ENCODE data around the gene BACE1-AS.
"Not testable (repeated sequence)": the region's sequence is repeated elsewhere in the genome, so short reads cannot be mapped to it uniquely, and the experiment has no call there.

Gene BACE1-AS

DNA sequence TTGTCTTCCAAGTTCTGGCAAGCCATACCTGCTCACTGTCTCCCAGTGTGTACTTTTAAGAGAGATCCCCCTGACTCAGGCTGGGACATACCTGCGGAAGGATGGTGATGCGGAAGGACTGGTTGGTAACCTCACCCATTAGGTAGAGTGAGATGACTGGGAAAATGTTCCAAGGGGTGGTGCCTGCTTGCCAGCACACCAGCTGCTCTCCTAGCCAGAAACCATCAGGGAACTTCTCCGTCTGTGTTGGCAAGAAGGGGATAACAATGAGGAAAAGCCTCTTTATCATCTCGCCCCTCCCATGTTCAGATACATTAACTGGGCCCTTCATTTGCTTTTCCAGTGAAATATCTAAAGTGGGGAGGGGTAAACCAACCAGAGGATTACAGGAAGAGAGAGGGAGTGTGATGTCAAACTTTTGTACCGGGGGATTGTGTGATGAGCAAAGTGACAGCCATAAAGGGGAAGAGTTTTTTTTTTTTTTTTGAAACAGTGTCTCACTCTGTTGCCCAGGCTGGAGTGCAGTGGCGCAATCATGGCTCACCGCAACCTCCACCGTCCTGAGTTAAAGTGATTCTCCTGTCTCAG is at the start of gene BACE1-AS:
BACE1-AS (plus strand) TSS at position 538 of the 588 bp plus-strand sequence.
- DNase-seq = no peak

- DNase-seq = no peak
These were observed 42.8 kb upstream of the BACE1-AS start for GRCh38 chr11:117248341-117248740.

GRCh38 chr11:117249571-117249970 is 41.6 kb upstream of the BACE1-AS start:
- no peak for DNase-seq

- no peak for DNase-seq
These were observed 39.6 kb upstream of the BACE1-AS start for GRCh38 chr11:117251506-117251905.

DNA sequence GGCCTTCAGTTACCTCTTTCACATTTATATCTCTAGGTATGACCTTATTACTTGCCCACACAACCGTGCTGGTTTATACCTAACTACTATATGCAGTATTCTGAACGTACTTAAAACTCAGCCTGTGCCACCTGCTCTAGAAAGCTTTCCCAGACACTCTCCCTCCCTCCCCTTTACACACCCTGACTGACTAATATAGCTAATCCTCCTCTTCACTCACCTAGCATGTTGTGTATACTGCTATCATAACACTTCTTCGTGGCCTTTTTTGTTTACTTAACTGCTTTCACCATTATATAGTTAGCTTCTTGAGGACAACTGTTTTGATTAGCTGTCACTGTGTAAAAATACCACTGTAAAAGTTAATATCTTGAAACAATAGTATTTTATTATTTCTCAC is 35.2 kb upstream of the BACE1-AS start:
- DNase-seq = no peak

DNA sequence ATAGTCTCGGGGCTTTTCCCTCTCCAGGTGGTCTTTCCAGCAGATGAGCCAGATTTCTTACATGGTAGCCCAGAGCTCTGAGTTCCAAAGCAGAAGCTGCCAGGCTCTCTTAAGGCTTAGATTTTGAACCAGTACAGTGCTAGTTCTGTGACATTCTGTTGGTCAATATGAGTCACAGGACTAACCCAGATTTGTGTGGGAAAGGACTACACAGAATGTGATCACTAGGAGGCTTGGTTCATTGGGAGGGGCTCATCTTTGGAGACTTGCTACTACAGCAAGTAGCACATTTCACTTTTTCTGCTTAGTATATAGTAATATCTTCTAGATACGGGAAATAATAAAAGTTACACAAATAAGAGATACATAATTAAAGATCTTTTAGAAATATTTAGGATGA is 34.6 kb upstream of the BACE1-AS start:
- no peak for DNase-seq

DNA sequence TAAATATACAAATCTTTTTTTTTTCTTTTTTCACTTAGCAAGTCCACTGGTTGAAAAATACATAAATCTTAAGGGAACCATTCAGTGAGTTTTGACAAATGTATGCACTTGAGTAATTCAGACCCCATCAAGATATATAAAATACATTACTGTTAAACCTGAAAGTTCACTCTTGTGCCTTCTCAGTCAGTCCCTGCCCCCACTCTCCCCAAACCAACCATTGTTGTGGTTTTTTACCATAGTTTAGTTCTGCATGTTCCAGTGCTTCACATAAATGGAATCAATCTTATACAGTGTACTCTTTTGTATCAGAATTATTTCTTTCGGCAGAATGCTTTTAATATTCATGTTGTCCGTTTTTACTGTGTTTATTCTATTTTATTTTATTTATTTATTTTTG is 32.6 kb upstream of the BACE1-AS start:
- no peak for DNase-seq

GRCh38 chr11:117259417-117259816 is 31.7 kb upstream of the BACE1-AS start:
- DNase-seq = no peak

- DNase-seq = not testable (repeated sequence)
These were observed 26.4 kb upstream of the BACE1-AS start for GRCh38 chr11:117264624-117265323.

DNA sequence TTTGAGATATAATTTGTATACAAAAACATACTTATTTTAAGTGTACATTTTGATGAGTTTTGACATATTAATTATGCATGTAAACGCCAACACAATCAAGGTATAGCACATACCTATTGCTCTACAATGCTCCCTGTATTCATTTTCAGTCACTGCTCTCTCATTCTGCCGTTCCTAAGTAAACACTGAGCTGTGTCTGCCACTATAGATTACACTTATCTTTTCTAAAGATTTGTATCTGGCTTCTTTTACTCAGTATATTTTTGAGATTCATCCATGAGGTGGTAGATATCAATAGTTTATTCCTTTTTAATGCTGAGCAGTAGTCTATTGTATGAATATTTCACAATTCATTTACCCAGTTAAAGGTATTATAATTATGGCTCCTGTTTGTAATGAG is 25.4 kb upstream of the BACE1-AS start:
- no peak for DNase-seq

DNA sequence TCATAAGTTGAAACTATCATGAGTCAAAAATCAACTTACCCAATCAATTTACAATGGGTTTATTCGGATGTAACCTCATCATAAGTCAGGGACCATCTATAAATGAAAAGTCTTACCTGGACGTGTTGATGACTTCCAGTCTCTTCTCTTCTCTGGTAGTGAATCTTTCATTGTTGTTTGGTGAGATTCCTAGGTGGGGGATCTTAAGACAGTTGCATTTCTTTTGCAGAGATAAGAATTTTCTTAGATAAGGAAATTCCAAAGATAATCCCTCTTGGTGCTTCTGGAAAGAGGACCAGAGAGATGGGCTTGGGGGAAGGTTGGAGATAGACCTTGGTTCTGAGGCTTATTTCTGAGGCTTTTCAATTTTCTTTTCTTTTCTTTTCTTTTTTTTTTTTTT is 21.3 kb upstream of the BACE1-AS start:
- no peak for DNase-seq

GRCh38 chr11:117271208-117271607 is 19.9 kb upstream of the BACE1-AS start:
- no peak for DNase-seq

GRCh38 chr11:117272175-117272574 is 19.0 kb upstream of the BACE1-AS start:
- not testable (repeated sequence) for DNase-seq

GRCh38 chr11:117273550-117274289 is 17.4 kb upstream of the BACE1-AS start:
- DNase-seq = no peak

- no peak for DNase-seq
These were observed 12.8 kb upstream of the BACE1-AS start for GRCh38 chr11:117278347-117278746.

DNA sequence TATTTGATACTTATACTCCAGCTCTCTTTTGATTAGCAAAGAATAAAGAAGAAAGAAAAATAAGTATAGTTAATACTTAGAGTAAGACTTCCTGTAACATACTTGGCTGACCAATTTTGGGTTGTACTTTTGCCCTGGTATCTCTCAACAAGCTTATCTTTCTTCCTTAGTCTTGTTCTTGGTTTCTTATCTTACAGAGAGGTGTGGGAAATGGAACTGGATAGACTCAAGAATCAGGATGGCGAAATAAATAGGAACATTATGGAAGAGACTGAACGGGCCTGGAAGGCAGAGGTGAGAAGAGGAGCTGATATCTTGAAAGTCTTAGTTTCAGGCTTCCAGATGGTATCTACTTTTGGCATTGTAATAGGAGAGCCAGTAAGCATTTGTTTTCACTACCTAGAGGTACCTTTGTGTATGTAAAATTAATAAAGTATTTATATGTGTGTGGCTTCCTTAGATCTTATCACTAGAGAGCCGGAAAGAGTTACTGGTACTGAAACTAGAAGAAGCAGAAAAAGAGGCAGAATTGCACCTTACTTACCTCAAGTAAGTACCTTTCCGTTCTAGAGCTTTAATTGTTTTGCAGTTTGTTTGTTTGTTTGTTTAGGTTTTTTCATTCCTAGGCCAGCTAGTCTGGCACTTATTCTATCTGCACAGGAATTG is 11.3 kb upstream of the BACE1-AS start:
- peak; percentile 51 for DNase-seq

- no peak for DNase-seq
These were observed 10.0 kb upstream of the BACE1-AS start for GRCh38 chr11:117281159-117281558.

DNA sequence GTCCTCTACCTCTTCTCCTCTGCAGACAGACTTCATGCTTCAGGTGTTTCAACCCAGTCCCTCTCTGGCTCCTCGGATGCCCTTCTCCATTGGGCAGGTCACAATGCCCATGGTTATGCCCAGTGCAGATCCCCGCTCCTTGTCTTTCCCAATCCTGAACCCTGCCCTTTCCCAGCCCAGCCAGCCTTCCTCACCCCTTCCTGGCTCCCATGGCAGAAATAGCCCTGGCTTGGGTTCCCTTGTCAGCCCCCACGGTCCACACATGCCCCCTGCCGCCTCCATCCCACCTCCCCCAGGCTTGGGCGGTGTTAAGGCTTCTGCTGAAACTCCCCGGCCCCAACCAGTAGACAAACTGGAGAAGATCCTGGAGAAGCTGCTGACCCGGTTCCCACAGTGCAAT is 9.3 kb upstream of the BACE1-AS start:
- no peak for DNase-seq

DNA sequence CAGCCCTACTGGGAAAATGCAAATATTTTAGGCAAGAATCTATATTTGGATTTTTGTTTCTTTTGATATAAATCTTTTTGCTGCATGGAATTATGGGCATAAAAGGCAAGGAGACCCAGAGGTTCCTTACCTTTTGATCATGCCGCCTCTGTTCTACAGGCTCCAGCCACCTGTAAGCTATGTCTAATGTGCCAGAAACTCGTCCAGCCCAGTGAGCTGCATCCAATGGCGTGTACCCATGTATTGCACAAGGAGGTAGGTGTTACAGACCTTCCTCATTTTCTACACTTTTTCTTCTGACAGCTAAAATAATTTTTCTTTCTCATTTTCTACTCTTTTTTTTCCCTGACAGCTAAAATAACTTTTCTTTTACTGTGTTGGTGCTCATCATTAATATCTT is 8.2 kb upstream of the BACE1-AS start:
- DNase-seq = no peak

DNA sequence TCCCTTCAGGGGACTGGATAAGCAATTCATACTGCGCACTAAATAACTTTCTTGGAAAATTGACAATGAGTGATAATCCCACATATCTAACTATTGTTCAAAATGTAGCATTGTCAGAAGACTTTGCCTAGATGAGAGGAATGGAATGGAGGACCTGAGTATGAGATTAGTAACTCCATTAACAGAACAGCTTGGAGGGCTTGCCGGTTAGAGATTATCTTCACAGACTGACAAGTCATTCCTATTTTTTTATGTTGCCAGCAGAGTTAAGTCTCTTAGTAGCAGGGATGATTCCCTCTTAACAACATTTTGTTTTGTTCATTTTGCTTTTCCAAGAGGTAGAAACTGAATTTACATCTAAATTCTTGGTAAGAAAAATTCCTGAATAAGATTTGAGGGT is 7.1 kb upstream of the BACE1-AS start:
- no peak for DNase-seq

DNA sequence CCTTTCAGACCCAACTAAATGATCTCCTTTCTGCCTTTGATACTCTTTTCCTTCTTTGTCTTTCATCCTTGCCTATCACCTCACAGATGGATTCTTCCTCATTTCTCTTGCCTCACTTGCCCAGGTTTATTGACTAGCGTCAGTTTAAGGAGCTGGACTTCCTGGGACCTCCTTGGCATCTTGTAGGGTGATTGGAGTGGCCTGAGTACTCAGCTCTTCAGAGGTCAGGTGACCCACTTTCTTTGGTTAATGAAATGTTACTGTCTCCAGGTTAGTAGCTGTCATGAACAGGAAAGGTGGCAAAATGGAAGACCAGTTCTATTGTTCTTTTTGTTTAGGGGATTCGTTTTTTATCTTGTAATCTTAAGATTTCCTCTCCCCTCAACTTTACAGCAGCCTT is 4.6 kb upstream of the BACE1-AS start:
- DNase-seq = no peak

DNA sequence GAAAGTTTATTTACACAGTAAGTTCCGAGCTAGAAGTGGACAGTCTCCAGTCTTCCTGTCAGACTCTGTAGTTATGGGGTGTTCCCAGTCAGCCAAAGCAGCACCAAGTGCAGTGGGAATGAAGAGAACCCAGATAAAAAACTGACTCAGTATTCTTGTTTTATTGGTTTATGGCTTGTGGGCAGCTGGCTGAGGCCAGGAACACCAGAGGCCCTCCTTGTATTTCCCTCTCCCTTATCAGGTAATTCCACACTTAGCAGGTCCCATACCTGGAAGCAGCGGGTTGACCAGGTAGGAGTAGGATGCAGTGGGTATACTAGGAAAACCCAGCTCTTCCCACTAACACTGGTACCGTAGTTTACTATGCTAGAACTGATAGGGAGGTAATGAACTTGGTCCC is 3.5 kb upstream of the BACE1-AS start:
- no peak for DNase-seq

- no peak for DNase-seq
These were observed 1.4 kb upstream of the BACE1-AS start for GRCh38 chr11:117289795-117290194.

DNA sequence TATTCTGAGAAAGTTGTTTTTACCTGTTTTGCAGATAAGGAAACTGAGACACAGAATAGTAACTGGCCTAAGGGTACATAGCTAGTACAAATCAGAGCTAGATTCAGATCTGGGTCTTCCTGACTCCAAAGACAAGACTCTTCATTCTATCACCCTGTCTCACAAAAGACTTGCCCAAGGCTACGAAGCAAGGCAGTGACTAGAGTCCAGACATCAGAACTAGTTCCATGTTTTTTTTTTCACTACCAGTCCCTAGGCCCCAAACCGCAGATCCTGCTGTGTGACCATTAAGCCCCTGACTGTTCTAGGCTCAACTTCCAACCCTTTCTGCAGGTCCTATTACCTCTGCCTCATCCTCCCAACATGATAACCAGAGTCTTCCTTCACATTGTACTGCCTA is 1.5 kb downstream of the BACE1-AS start:
- DNase-seq = no peak

All from CD4-positive, alpha-beta T cell treated with Interleukin-17A for 1 hour (primary cell).